Choroid plexus epithelial cell (primary cell): ENCODE measurements around the gene ZNF532.

ENCODE experiments used
- DNase-seq: peaks from one replicate; pipeline ENCODE4 v3.0.0-alpha.2; 2010; ENCODE audit warnings: low read depth
- H3K4me3 ChIP-seq: 2 replicates; pipeline ENCODE4 v1.5.1; 2011; ENCODE audit warnings: low read depth, mild to moderate bottlenecking, control low read depth, low read length, moderate library complexity
- TF ChIP-seq, protein P1 (sequence below): conservative IDR thresholded peaks from 2 replicates; pipeline ENCODE4 v1.5.1; 2011; ENCODE audit warnings: low read depth, mild to moderate bottlenecking, control low read depth, inconsistent platforms, low read length, moderate library complexity

ZNF532 gene

DNA sequence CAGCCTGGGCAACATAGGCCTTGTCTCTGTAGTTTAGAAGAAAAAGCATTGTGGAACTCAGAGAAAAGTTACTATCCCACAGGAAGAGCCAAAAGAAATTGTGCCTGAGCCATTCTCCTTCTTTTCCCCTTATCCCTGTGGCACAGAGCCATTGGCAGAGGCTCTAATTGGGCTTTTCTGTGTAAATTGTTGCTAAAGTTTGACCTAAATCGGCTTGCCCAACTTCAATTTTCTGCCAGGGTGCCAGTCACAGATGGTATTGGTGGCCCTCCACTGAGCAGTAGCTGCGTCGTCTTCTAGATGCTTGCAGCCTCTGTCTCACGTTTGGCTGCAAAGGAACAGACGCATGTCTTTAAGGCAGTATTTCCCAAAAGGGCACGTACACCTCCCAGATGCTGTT lies 30.3 kb downstream of the ZNF532 start:
- no peak overlapping the region for H3K4me3 ChIP-seq
- TF ChIP-seq, protein P1, sequence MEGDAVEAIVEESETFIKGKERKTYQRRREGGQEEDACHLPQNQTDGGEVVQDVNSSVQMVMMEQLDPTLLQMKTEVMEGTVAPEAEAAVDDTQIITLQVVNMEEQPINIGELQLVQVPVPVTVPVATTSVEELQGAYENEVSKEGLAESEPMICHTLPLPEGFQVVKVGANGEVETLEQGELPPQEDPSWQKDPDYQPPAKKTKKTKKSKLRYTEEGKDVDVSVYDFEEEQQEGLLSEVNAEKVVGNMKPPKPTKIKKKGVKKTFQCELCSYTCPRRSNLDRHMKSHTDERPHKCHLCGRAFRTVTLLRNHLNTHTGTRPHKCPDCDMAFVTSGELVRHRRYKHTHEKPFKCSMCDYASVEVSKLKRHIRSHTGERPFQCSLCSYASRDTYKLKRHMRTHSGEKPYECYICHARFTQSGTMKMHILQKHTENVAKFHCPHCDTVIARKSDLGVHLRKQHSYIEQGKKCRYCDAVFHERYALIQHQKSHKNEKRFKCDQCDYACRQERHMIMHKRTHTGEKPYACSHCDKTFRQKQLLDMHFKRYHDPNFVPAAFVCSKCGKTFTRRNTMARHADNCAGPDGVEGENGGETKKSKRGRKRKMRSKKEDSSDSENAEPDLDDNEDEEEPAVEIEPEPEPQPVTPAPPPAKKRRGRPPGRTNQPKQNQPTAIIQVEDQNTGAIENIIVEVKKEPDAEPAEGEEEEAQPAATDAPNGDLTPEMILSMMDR: no peak
- no peak for DNase-seq

- TF ChIP-seq, protein P1: no peak
- DNase-seq: no peak
- no peak overlapping the region for H3K4me3 ChIP-seq
These were observed 30.7 kb downstream of the ZNF532 start for GRCh38 chr18:58895385-58895784.

DNA sequence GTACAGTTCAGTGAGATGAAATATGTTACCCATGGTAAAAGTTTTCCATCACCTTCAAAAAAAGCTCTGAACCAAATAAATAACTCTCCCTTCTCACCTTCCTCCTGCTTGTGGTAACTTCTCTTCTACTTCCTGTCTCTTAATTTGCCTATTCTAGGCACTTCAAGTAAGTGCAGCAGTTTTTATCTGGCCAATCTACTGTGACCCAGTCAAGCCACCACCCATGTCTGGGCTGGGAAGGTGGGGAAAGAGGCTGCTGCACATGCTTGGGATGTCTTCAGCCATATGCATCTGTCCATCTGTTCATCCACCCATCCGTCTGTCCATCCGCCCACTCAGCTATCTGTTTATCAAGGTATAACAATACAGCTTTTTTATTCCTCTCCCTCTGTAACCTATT lies 31.6 kb downstream of the ZNF532 start:
- no peak for DNase-seq
- H3K4me3 ChIP-seq: no peak overlapping the region
- TF ChIP-seq, protein P1: no peak

DNA sequence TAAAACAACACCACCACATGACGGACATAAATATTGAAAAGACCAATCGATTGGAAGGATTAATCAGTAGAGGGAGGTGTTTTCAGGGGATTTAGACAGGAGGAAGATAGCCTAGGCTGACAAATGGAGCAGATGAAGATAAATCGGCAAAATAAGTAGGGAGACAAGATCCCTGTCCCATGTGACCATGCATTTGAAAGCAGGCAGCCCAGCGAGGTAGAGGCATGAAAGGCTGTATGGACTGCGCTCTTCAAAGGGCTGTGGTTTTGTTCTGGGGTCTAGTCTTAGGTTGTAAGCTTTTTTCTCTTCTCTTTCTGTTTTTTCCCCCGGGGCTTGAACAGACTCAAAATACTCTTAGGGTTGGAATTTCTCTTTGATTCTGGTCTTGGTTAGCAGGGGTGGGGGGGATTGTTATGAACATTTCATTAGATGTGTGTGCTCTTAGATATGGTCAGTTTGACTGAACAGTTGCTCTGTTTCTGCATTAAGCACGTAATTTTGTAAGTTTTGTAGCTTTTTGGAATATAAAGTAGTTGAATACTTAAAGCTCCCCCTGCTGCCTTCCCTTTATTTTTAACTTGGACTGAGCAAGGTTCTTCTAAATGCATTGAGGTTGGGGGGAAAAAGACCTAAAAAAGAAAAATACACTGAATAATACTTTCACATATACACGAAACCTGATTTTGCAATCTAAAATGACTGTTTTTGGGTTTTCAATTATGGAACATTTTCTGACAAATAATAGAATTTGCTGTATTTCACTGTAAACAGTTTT lies 32.2 kb downstream of the ZNF532 start:
- DNase-seq: no peak
- no peak overlapping the region for H3K4me3 ChIP-seq
- TF ChIP-seq, protein P1: no peak

DNA sequence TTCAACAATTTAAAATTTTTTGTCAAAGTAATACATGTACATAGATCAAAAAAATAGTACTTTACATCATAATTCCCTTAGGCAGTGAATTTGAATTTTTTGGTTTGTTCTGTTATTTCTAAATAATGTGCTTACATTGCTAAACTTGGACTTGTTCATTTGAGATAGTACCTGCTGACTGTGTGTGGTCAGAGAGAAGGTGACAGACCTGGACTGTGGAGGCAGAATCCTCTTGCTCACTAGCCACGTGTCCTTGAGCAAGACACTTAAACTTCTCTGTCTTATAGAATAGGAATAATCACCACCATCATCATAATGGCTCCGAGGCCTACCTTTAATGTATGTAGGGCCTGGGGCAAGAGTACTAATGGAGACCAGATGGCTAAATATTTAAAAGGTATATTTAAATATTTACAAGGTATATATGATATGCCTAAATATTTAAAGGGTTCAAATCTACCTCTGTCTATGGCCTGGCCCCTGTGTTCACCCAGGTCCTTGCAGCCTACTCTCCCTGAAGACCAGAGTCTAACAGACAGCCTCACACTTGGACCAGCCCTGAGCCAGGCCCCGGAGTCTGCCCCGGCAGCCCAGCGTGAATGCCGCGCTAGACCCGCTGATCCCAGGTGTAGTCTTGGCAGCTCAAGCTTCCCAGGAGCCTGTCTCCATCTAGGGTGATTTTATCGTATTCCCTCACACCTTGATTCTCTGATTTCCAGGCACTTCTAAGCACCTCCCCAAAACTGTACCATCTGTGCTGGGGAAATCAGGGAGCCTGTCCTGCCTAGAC lies 33.5 kb downstream of the ZNF532 start:
- no peak for DNase-seq
- TF ChIP-seq, protein P1: no peak
- H3K4me3 ChIP-seq: no peak overlapping the region

DNA sequence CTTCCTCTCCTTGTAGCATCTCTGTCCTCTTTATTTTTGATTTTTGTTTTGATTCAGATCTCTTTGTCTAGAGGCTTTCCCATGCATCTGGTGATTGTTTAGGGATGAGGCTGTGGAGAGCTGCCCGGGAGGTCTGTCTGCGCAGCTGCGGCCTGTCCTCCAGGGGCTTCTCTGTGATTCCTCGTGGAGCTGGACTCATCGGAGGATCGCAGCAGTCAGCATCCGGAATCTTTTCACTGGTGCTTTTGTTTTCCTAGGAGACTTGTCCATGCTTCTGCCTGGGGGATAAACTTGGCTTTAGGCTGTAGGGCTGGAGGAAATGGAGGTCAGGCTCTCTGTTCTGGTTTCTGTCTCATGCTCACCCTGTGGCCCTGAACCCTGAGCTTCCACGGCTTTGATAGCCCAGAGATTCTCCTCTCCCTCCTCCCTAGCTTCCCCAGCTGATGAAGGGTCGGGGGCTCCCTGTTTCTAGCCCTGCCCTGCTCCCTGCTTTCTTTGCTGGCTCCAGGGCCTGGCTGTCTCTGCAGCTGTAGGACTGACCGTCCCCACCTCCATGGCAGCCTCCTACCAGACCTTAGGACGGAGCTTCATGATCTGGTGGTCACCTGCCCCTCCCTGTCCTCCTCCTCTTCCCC lies 35.5 kb downstream of the ZNF532 start:
- H3K4me3 ChIP-seq: no peak overlapping the region
- peak; percentile 51 for DNase-seq
- TF ChIP-seq, protein P1: peak; percentile 23
